Nephron (organoid): ENCODE results near the gene MLANA.

ENCODE experiments used
- H3K27ac Mint-ChIP-seq, 3 experiments: 2 replicates each; pipeline ENCODE4 v1.8.0; 2020; ENCODE audit warnings: mixed read lengths in 3 of 3, mild to moderate bottlenecking in 2 of 3, moderate library complexity in 1 of 3
- H3K27me3 Mint-ChIP-seq: 2 replicates; pipeline ENCODE4 v1.8.0; 2021; ENCODE audit warnings: low read depth, mild to moderate bottlenecking, moderate library complexity, mixed read lengths
- H3K36me3 Mint-ChIP-seq: 2 replicates; pipeline ENCODE4 v1.8.0; 2020; ENCODE audit warnings: low read depth, mixed read lengths
- H3K4me1 Mint-ChIP-seq: 2 replicates; pipeline ENCODE4 v1.8.0; 2020; ENCODE audit warnings: mixed read lengths
- H3K4me3 Mint-ChIP-seq, 3 experiments: 2 replicates each; pipeline ENCODE4 v1.8.0; 2020; ENCODE audit warnings: mild to moderate bottlenecking in 3 of 3, mixed read lengths in 3 of 3, moderate library complexity in 2 of 3
- H3K9me3 Mint-ChIP-seq: 2 replicates; pipeline ENCODE4 v1.8.0; 2020; ENCODE audit warnings: mixed read lengths
- TF ChIP-seq, protein P1 (sequence below), 3 experiments: fragments of 200-600 bp; sonication (generic); IDR thresholded peaks; one replicate each; pipeline ENCODE4 v1.5.0; 2021; ENCODE audit warnings: antibody characterized with exemption in 3 of 3; ENCODE audit not compliant: unreplicated experiment in 3 of 3

The MLANA gene

DNA sequence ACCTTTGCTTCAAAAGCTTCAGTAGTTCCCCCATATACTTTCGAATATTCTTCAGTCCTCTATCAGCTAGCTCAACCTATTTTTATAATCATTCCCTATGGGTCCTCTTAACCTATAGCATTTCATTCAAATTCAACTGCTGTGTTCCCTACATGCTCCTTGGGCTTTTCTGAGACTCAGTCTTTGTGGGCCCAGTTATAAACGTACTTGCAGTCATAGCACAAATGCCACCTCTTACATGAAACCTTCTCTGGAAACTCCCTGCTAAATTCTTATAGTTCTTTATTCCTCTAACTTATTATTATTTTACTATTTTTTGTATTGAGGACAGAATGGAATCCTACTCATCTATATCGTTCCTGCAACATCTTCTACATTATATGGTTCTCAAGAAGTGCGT is 24.7 kb downstream of the MLANA start:
- Mint-ChIP-seq H3K9me3 (no peaks in the 10 kb centered on the region), H3K4me3 (no peak overlapping the region), H3K27me3 (no peaks in the 10 kb centered on the region), H3K36me3 (peaks cover 24% of the 10 kb centered on the region), H3K27ac (no peak overlapping the region), H3K4me1 (no peaks in the 10 kb centered on the region)
- TF ChIP-seq, protein P1, sequence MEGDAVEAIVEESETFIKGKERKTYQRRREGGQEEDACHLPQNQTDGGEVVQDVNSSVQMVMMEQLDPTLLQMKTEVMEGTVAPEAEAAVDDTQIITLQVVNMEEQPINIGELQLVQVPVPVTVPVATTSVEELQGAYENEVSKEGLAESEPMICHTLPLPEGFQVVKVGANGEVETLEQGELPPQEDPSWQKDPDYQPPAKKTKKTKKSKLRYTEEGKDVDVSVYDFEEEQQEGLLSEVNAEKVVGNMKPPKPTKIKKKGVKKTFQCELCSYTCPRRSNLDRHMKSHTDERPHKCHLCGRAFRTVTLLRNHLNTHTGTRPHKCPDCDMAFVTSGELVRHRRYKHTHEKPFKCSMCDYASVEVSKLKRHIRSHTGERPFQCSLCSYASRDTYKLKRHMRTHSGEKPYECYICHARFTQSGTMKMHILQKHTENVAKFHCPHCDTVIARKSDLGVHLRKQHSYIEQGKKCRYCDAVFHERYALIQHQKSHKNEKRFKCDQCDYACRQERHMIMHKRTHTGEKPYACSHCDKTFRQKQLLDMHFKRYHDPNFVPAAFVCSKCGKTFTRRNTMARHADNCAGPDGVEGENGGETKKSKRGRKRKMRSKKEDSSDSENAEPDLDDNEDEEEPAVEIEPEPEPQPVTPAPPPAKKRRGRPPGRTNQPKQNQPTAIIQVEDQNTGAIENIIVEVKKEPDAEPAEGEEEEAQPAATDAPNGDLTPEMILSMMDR (IDR thresholded peaks at IDR 0.05; ENCODE audit: unreplicated experiment in 3 of 3) = no peak

DNA sequence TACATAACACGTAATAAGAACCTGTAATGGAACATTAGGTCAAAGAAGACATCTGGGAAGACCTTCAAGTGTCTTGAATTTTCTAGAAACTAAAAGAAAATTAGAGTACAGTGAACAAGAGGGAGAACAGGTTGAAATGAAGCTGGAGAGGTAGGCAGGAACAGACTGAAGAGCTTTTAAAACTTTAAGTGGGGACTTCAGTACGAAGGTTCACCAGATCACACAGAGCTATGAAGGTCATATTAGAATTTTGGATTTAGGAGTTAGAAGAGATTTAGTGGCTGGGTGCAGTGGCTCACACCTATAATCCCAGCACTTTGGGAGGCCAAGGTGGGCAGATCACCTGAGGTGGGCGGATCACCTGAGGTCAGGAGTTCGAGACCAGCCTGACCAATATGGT is 26.6 kb downstream of the MLANA start:
- no peaks in the 10 kb centered on the region for H3K27me3 Mint-ChIP-seq
- H3K27ac Mint-ChIP-seq = no peak overlapping the region
- no peaks in the 10 kb centered on the region for H3K4me1 Mint-ChIP-seq
- TF ChIP-seq, protein P1 (IDR thresholded peaks at IDR 0.05; ENCODE audit: unreplicated experiment in 3 of 3) = no peak
- H3K36me3 Mint-ChIP-seq = peaks cover 39% of the 10 kb centered on the region
- H3K9me3 Mint-ChIP-seq = no peaks in the 10 kb centered on the region
- no peak overlapping the region for H3K4me3 Mint-ChIP-seq

DNA sequence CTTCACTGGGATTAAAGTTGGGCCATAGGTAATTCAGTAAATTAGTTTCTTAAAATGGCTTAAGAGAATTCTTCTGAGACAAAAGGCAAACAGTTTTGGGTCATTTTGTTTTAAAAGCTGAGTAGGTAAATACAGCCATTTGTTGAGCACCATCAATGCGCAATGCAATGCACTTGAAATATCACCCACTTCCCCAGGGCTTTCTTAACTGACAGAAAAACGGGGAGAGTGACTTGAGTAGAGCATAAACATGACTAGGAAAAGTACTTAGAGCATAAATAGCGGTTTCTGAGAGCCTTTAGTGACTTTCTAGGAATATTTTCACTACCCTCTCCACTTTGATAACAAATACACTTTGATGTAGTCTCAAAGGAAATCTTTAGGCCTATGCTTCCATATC is 27.2 kb downstream of the MLANA start:
- H3K27me3 Mint-ChIP-seq = no peaks in the 10 kb centered on the region
- H3K4me3 Mint-ChIP-seq = no peak overlapping the region
- TF ChIP-seq, protein P1 (IDR thresholded peaks at IDR 0.05; ENCODE audit: unreplicated experiment in 3 of 3) = no peak
- no peaks in the 10 kb centered on the region for H3K4me1 Mint-ChIP-seq
- H3K27ac Mint-ChIP-seq = no peak overlapping the region
- H3K9me3 Mint-ChIP-seq = no peaks in the 10 kb centered on the region
- H3K36me3 Mint-ChIP-seq = peaks cover 45% of the 10 kb centered on the region

DNA sequence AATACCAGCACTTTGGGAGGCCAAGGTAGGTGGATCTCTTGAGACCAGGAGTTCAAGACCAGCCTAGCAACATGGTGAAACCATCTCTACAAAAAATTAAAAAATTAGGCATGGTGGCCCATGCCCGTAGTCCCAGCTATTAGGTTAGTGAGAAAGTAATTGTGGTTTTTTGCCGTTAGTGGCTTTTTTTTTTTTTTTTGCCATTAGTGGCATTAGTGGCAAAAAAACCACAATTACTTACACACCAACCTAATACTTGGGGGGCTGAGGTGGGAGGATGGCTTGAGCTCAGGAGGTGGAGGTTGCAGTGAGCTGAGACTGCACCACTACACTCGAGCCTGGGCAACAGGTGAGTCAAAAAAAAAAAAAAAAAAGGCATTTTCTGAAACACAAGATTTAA is 27.8 kb downstream of the MLANA start:
- Mint-ChIP-seq H3K36me3 (peaks cover 51% of the 10 kb centered on the region), H3K9me3 (no peaks in the 10 kb centered on the region), H3K4me3 (no peak overlapping the region), H3K27me3 (no peaks in the 10 kb centered on the region), H3K27ac (no peak overlapping the region), H3K4me1 (no peaks in the 10 kb centered on the region)
- TF ChIP-seq, protein P1 (IDR thresholded peaks at IDR 0.05; ENCODE audit: unreplicated experiment in 3 of 3) = no peak

DNA sequence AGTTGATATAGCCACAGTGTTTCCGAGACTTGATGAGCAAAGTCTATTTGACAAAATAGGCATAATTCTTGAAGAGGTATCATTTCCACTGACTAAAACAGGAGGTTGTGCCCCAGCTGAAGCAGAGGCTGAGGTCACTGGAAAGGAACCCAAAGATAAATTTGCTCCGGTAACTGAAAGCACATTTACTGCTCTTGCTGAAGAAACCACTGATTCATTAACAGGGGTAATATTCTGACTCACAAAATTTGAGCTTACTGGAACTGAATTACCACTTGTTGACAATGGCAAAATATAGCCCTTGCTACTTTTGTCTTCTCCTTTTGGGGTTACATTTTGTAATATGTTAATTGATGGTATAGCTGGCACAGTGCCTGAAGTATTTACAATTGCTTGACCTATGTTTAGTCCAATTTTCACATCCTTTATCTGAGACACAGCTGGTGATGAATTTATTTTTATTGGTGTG is 30.2 kb downstream of the MLANA start:
- no peaks in the 10 kb centered on the region for H3K27me3 Mint-ChIP-seq

DNA sequence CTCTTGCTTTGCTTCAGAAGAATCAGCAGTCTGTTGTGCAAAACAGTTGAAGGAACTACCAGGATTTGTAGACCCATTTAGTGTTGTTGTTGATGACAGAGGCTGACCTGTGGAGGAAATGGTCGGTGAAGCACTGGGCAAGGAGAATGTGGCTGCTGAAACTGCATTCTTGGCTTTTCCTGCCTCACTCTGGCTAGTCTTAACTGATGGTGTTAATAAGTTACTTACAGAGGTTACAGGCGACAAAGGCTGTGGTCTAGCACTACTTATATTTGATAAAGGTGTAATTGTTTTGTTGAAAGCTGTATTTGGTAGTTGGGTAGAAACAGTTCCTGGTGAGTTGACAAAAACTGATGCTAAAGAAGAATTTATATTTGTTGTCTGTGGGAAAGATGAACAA is 31.5 kb downstream of the MLANA start:
- Mint-ChIP-seq H3K4me3 (no peak overlapping the region), H3K27me3 (no peaks in the 10 kb centered on the region), H3K36me3 (peaks cover 50% of the 10 kb centered on the region), H3K9me3 (no peaks in the 10 kb centered on the region), H3K27ac (peak overlapping the region in 1 of 3 experiments; percentile 69), H3K4me1 (no peaks in the 10 kb centered on the region)
- TF ChIP-seq, protein P1 (IDR thresholded peaks at IDR 0.05; ENCODE audit: unreplicated experiment in 3 of 3) = no peak

More for the DNA sequence above, 30.2 kb downstream of the MLANA start:
- Mint-ChIP-seq H3K4me3 (no peak overlapping the region), H3K4me1 (no peaks in the 10 kb centered on the region), H3K36me3 (peaks cover 57% of the 10 kb centered on the region), H3K27ac (no peak overlapping the region), H3K9me3 (no peaks in the 10 kb centered on the region)
- TF ChIP-seq, protein P1 (IDR thresholded peaks at IDR 0.05; ENCODE audit: unreplicated experiment in 3 of 3) = no peak
